GM23248 (cell line): ENCODE measurements around the gene WAPL. TPM values are rescaled to one million over a fixed set of nuclear protein-coding genes. Genes with fewer than 3 reads are reported as not detected.

Source experiments
- DNase-seq: peaks from one replicate; pipeline ENCODE4 v3.0.0-alpha.2; 2015
- H2AFZ ChIP-seq: fragments of 200-600 bp; sonication (generic); 2 replicates; pipeline ENCODE4 v1.6.1; 2016; ENCODE audit warnings: antibody characterized with exemption
- H3F3A ChIP-seq: fragments of 200-600 bp; sonication (generic); 2 replicates; pipeline ENCODE4 v1.6.1; 2016; ENCODE audit warnings: mild to moderate bottlenecking, antibody characterized with exemption, mixed run types; ENCODE audit not compliant: insufficient read depth
- H3K27ac ChIP-seq: fragments of 200-600 bp; sonication (generic); 2 replicates; pipeline ENCODE4 v1.5.1; 2016; ENCODE audit warnings: mild to moderate bottlenecking
- H3K27me3 ChIP-seq: fragments of 200-600 bp; sonication (generic); replicated peaks from 2 replicates; pipeline ENCODE4 v1.6.1; 2016; ENCODE audit warnings: mild to moderate bottlenecking; ENCODE audit not compliant: insufficient read depth
- H3K36me3 ChIP-seq: fragments of 200-600 bp; sonication (generic); 2 replicates; pipeline ENCODE4 v1.6.1; 2016; ENCODE audit warnings: low read depth, mild to moderate bottlenecking
- H3K4me1 ChIP-seq: fragments of 200-600 bp; sonication (generic); 2 replicates; pipeline ENCODE4 v1.6.1; 2016; ENCODE audit warnings: mild to moderate bottlenecking; ENCODE audit not compliant: insufficient read depth
- H3K4me2 ChIP-seq: fragments of 200-600 bp; sonication (generic); one replicate; pipeline ENCODE4 v1.6.1; 2016; ENCODE audit warnings: mild to moderate bottlenecking; ENCODE audit not compliant: unreplicated experiment
- H3K4me3 ChIP-seq: fragments of 200-600 bp; sonication (generic); 2 replicates; pipeline ENCODE4 v1.5.1; 2016; ENCODE audit warnings: mild to moderate bottlenecking
- H3K79me2 ChIP-seq: fragments of 200-600 bp; sonication (generic); 2 replicates; pipeline ENCODE4 v1.6.1; 2016; ENCODE audit warnings: mild to moderate bottlenecking; ENCODE audit not compliant: insufficient read depth
- H3K9ac ChIP-seq: fragments of 200-600 bp; sonication (generic); 2 replicates; pipeline ENCODE4 v1.6.1; 2016; ENCODE audit warnings: mild to moderate bottlenecking
- H3K9me2 ChIP-seq: fragments of 200-600 bp; sonication (generic); 2 replicates; pipeline ENCODE4 v1.6.1; 2016; ENCODE audit warnings: mixed run types, mild to moderate bottlenecking, moderate library complexity; ENCODE audit not compliant: insufficient read depth
- H3K9me3 ChIP-seq: fragments of 200-600 bp; sonication (generic); one replicate; pipeline ENCODE4 v1.6.1; 2017; ENCODE audit warnings: low read depth
- H4K20me1 ChIP-seq: fragments of 200-600 bp; sonication (generic); 2 replicates; pipeline ENCODE4 v1.6.0; 2016; ENCODE audit not compliant: insufficient read depth
- EZH2 ChIP-seq: fragments of 200-600 bp; sonication (generic); IDR thresholded peaks from 2 replicates; pipeline ENCODE4 v1.6.1; 2018; ENCODE audit warnings: antibody characterized with exemption, mild to moderate bottlenecking; ENCODE audit not compliant: insufficient read depth, poor library complexity, severe bottlenecking
- EZH2phosphoT487 ChIP-seq: fragments of 200-600 bp; sonication (generic); IDR thresholded peaks from 2 replicates; pipeline ENCODE4 v1.6.1; 2018; ENCODE audit warnings: antibody characterized with exemption, moderate library complexity, mild to moderate bottlenecking, low read depth; ENCODE audit not compliant: insufficient read depth
- WGBS, 2 experiments: methylation state at CpG; one replicate each; pipeline ENCODE4 v1.1.6; 2015 to 2017; ENCODE audit warnings: low lambda C conversion rate in 2 of 2, low coverage in 1 of 2; ENCODE audit errors: missing lambda C conversion rate in 2 of 2; 5-methylcytosine and 5-hydroxymethylcytosine counted together
- in situ Hi-C: fragments of 300-500 bp; cut with MboI; formaldehyde crosslinking; loops from 2 replicates; pipeline ENCODE4 v1.15.0; 2020
- polyA plus RNA-seq: library from polyadenylated mRNA; unstranded; fragments of >200 nt; fragmentation: Nextera tagmentation; extraction: Ambion mirVana; gene quantifications from 2 replicates; pipeline ENCODE4 v1.2.1, GENCODE V29; 2016
- total RNA-seq: library from RNA; depleted of rRNA; stranded (reverse); fragments of >200 nt; shearing (Covaris generic); gene quantifications from 2 replicates; pipeline ENCODE4 v1.2.3, GENCODE V29; 2014

The WAPL gene
- total and polyA plus RNA-seq, 2 experiments from 2014 or later = 17.1 to 28.3 TPM

GRCh38 chr10:86489960-86490612 is 31.5 kb downstream of the WAPL start:
- peaks cover 99% of the 10 kb centered on the region for H3K79me2 ChIP-seq
- in situ Hi-C loops = no loop called here

GRCh38 chr10:86489071-86489810 is 32.4 kb downstream of the WAPL start:
- in situ Hi-C loops = no loop called here
- H3K36me3 ChIP-seq = 0 out of 2 replicates have a peak, but pooled peaks cover 7% of the 10 kb centered on the region
- no peaks in the 10 kb centered on the region; the same call in 1 of the 2 replicates for H4K20me1 ChIP-seq
- no peak overlapping the region for H3K27ac ChIP-seq
- no peak overlapping the region for H3K9ac ChIP-seq
- H3K27me3 ChIP-seq = no peaks in the 10 kb centered on the region
- H3K9me3 ChIP-seq = no peaks in the 10 kb centered on the region
- WGBS, 2 experiments = 100% methylated on average over 1 of the region's 1 CpG
- no peaks in the 10 kb centered on the region for H3K4me1 ChIP-seq
- no peak overlapping the region for H3K4me2 ChIP-seq
- TF ChIP-seq EZH2phosphoT487 (no peak), EZH2 (no peak)
- H3K9me2 ChIP-seq = no peaks in the 10 kb centered on the region
- peaks cover 10% of the 10 kb centered on the region; the same call in 1 of the 2 replicates for H3F3A ChIP-seq
- no peak for DNase-seq
- H2AFZ ChIP-seq = no peak overlapping the region
- H3K4me3 ChIP-seq = no peak overlapping the region
- peaks cover 97% of the 10 kb centered on the region for H3K79me2 ChIP-seq

More at GRCh38 chr10:86489960-86490612, 31.5 kb downstream of the WAPL start:
- Histone ChIP-seq H3K4me3 (no peak overlapping the region), H3K27ac (no peak overlapping the region), H2AFZ (no peak overlapping the region), H3K9me2 (no peaks in the 10 kb centered on the region), H3K27me3 (no peaks in the 10 kb centered on the region), H3K4me1 (no peaks in the 10 kb centered on the region), H3K9me3 (no peaks in the 10 kb centered on the region), H3K36me3 (peaks cover 15% of the 10 kb centered on the region; the same call in 1 of the 2 replicates), H3F3A (peaks cover 10% of the 10 kb centered on the region; the same call in 1 of the 2 replicates), H3K9ac (no peak overlapping the region), H4K20me1 (no peaks in the 10 kb centered on the region; the same call in 1 of the 2 replicates), H3K4me2 (no peak overlapping the region)
- TF ChIP-seq EZH2phosphoT487 (no peak), EZH2 (no peak)
- WGBS, 2 experiments = 92 to 93% methylated on average over 8 of the region's 8 CpGs
- DNase-seq = no peak

GRCh38 chr10:86486856-86487255 is 34.7 kb downstream of the WAPL start:
- 100% methylated on average over 4 of the region's 4 CpGs for WGBS, 2 experiments
- Histone ChIP-seq H3K27ac (no peak overlapping the region), H3K9ac (no peak overlapping the region), H3K9me2 (no peaks in the 10 kb centered on the region), H3K4me3 (no peak overlapping the region), H3K36me3 (0 out of 2 replicates have a peak, but pooled peaks cover 21% of the 10 kb centered on the region), H3K79me2 (peaks cover 97% of the 10 kb centered on the region), H3K4me1 (no peaks in the 10 kb centered on the region), H3K9me3 (no peaks in the 10 kb centered on the region), H3K4me2 (no peak overlapping the region), H3K27me3 (no peaks in the 10 kb centered on the region), H3F3A (peaks cover 10% of the 10 kb centered on the region; the same call in 1 of the 2 replicates), H2AFZ (no peak overlapping the region), H4K20me1 (no peaks in the 10 kb centered on the region; the same call in 1 of the 2 replicates)
- in situ Hi-C loops = no loop called here
- DNase-seq = no peak
- no peak for TF ChIP-seq EZH2
- no peak for TF ChIP-seq EZH2phosphoT487

- DNase-seq = no peak
- Histone ChIP-seq H2AFZ (no peak overlapping the region), H3K27me3 (no peaks in the 10 kb centered on the region), H4K20me1 (no peaks in the 10 kb centered on the region; the same call in 1 of the 2 replicates), H3K79me2 (peaks cover 98% of the 10 kb centered on the region), H3K4me1 (no peaks in the 10 kb centered on the region), H3K9ac (no peak overlapping the region), H3F3A (no peaks in the 10 kb centered on the region), H3K36me3 (peaks cover 22% of the 10 kb centered on the region; the same call in 1 of the 2 replicates), H3K9me2 (no peaks in the 10 kb centered on the region), H3K27ac (no peak overlapping the region), H3K4me2 (no peak overlapping the region), H3K9me3 (no peaks in the 10 kb centered on the region), H3K4me3 (no peak overlapping the region)
- in situ Hi-C loops = no loop called here
- WGBS, 2 experiments = 98 to 99% methylated on average over 8 of the region's 8 CpGs
- TF ChIP-seq EZH2phosphoT487 (no peak), EZH2 (no peak)
Observed at GRCh38 chr10:86483664-86484063, 37.9 kb downstream of the WAPL start.
